Right forelimb (tissue), 1 donor: Measurements from ENCODE around the gene PIGZ.

Experiments
- DNase-seq: peaks from one replicate; pipeline ENCODE4 v3.0.0-alpha.2; 2018

Gene PIGZ

DNA sequence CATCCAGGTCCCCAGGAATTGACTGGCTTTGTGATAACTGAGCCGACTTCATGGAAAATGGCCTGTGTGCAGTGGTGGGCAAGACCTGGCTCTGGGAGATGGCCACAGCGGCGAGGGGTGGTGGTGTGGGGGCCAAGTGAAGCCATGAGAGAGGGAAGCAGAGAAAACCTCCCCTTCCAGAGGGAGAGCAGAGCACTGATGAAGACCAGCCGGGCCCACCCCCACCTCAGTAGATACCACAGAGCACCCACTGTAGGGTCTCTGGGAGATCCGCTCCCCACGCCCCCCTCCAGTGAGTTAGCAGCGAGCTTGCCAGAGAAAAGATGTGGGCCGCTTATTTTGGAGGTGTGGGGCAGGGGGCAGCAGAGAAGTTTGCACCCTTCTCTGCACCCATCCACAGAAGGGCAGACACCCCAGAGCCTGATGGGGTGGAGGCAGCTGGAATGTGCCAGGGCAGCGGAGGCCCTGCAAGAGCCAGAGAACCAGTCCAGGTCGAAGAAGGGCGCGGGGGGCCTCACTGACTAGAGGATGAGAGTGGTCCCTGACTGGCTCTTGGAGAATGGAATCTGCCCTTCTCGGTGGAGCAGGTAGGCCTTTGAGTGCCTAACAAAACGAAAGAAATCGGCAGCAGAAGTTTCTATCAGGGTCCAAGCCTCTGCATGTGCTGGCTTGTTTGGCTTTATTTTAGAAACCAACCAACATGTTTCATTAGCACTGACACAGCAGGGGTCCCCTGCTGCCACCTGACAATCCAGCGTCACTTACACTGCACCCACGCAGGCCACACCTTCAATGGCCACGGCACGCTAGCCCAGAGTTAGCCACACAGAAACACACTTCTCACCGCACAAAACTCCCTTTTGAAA, 32.7 kb upstream of the PIGZ start:
- DNase-seq: peak; percentile 43

DNA sequence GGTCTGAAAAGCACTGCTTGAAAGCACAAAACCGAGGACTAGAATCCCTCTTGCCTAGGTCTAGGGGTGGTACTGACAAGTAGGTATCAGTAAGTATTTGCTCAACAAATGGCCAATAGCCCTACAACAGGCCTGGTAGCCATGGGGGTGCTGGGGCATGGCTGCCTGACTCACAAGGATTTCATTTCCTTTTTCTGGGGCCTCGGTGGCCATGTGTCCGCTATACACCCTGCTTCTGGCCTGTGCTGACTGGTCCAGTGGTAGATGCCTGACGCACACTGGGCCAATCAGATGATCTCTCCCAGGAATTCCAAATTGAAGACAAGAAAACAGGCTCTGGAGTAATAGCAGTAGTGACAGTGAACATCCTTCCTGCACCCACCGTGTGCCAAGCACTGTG, 31.6 kb upstream of the PIGZ start:
- peak; percentile 34 for DNase-seq

DNA sequence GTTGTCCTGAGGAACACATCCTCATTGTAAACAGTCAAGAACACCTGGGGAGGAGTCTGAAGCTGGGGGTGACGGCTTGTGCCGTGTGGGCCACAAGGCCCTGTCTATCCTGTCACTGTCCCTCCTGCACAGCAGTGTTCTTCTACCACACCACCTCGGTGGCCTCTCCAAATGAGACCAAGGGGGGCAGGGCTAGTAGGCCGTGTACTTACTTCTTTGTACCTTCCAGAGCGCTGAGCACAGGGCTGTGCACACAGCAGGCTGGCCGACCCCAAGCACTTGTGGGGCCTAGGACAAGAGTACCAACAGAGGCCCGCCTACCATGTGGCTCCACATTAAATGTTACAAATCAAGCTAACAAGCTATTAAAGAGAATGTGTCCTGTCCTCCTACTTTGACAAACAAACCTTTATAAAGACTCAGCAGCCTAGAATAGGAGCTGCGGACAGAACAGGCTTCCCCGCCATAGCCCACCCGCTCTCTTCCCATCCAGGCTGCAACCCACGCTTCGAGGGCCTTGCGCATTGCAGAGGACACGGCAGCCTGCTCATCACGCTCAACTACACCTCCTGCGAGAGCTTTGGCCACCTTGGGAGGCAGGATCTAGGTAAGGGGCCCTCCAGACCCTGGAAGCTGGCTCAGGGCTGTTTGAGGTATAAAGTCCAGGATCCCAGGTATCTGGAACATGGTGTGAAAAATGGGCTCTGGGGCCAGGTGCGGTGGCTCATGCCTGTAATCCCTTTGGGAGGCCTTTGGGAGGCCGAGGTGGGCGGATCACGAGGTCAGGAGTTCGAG, 30.5 kb upstream of the PIGZ start:
- DNase-seq: no peak

DNA sequence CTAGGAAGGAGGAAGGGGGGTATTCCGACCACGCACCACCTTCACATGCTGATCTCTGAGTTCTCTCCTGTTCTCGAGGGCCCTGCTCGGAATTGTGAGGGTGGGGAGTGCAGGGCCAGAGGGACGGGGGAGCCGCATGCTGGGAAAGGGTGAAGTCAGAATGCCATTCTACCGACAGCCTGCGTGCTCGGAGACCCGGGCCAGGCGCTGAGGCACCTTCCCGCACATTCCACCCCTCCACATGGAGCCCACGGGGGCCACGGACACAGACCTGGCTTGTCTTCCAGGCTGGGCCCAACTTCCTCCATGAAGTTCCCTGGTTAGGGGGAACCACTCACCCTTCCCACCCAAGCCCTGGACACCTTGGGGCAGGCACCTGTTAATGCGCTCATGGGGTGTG, 28.7 kb upstream of the PIGZ start:
- no peak for DNase-seq

DNA sequence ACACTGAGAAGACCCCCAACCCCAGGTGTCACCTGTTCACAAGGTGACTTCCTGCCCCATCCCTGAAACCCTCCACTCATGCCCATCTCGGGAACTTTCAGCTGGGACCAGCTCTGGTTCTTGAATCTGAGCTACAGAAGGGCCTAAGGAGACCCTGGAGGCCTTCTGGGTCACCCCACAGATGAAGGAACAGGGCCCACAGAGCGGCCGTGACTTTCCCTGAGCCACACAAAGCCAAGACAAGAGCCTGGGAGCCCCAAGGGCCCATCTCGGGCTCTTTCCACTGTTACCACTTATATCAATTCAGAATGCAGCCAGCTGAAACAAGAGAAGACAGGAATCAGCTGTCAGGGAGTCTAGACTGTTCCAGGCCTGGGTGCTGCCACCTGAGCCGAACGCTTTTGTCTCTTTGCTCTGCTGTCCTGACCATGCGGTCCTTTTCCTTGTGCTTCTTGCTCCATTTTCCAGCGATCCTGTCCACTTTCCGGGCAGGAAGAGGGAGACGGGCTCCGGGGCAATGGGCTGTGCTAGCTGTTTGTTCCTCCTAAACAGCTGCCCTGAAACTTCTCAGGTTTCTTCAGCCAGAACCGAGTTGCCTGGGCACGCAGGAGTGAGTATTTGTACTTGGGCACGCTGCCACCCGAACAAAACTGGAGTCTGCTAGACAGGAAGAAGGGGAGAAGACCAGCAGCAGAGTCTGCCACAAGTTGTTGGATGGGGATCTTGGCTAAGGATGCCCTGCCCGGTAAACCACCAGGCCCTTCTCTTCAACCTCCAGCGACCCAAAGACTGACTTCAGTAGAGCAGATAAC, 28.0 kb upstream of the PIGZ start:
- DNase-seq: peak; percentile 39

DNA sequence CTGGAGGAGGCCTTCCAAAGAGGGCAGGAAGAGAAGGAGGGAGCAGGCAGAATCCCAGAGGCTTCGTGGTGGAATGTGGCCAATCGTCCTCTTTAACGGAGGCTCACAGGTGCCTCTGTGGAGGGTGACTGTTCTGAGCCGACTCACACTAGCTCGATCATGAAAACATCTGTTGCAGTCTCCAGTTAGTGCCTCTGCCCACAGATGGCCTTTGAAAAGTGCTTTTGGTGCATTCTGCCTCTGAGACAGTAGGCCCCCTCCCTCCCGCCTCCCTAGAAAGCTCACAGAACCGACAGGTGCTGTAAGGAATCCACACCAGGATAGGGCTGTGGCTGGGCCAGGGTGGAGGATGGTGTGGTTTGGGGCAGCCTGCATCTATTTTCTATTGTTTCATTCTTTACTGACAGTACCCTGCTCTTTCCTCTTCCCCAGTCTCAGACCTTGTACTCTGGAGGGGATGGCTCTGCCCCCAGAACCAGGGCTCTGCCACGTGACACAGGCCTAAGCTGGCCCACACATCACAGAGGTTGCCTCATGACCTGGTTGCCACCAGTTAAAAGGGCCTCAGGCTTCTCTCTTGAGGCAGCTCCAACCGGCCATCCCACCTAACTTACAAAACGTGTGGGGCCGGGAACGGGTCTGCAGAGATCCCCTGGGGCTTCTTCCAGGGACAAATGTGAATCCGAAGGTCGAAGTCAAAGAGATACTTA, 27.2 kb upstream of the PIGZ start:
- DNase-seq: peak; percentile 33

DNA sequence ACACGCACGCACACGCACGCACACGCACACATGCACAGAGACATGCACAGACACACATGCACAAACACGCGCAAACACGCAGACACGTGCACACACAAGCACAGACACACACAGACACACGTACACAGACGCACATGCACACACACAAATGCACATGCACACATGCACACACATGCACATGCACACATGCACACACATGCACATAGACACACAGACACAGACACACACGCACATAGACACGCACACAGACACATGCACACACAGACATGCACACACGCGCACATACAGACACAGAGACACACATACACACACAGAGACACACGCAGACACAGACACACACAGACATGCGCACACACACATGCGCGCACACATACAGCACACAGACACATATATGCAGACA, 26.4 kb upstream of the PIGZ start:
- no peak for DNase-seq

DNA sequence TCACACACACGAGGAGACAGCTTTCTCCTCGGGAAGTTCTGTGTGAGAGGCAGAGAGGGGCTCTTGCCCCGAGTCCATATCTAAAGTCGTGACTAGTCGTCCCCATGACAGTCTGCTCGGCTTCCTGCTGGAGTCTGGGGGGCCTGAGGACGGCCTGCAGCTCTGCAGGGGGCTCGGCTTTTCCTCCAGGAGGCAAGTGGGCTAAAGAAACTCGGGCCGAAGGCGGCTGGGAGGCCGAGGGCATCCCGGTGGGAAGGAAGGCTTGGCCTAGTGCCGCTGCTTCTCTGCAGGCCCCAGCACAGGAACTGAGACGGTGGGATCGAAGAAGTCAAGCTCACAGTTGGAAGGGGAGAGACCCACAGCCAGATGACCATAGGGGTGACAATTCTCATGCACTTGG, 25.4 kb upstream of the PIGZ start:
- DNase-seq: peak; percentile 13

DNA sequence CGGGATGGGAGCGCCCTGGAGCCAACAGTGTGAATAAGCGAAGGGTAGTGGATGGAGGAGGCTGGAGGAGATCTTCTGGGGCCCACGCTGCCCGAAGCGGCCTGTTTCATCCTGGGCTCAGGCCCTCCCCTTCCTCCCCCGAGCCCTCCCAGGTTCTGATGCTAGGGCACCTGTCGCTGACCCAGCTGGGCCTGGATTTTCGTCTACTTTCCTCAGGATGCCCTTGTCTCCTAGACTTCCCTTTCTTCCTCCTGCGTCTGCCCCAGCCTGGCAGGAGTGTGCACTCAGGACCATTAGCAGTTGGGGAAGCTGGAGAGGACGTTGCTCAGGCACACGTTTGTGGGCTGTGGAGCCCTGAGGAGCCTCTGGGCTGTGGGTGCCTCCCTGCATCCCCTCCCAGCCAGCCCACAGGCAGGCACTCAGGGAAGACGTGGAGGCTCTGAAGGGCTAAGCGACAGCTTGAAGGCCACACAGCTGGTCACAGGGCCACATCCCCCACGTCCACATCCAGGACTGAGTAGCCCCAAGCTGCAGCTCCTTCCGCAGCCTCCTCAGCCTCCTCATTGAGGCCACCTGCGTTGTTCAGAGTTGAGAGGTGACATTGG, 23.9 kb upstream of the PIGZ start:
- peak; percentile 16 for DNase-seq

DNA sequence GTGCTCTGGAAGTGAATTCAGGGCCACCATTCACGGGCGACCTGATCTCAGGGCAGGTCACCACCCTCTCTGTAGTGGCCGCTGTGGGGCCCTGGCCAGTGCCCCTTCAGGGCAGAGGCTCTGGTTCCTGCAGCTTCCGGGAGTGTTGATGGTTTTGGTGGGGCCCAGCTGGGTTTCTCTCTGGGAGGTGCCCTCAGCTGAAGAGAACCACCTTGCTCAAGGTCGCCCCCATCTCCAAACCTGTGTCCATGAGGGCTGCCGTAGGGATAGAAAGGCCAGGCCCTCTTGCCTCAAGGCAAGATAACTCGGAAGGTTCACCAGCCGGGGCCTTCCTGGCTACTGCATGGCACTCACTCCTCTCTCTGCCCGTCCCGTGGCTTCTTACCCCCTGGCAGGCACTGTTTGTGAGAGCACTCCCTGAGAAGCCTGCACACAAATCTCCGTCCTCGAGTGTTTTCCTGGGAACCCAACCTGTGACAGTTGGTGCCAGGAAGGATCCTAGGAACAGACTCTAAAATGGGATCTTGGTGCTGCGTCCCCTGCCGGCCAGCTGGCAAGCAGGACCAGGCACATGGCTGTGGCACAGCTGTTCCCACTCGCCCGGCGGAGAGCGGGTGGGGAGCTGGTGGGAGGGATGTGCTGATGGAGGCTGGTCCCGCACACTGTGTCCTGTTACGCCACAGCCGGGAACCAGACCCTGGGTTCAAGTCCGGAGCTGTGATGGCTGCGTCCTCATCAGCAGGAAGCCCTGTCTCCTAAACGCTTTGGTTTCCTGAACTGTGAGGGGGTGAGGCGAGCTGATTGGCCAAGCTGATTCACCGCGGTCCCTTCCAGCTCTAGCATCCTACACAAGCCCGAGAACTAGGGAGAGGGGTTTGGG, 23.2 kb upstream of the PIGZ start:
- DNase-seq: peak; percentile 41

DNA sequence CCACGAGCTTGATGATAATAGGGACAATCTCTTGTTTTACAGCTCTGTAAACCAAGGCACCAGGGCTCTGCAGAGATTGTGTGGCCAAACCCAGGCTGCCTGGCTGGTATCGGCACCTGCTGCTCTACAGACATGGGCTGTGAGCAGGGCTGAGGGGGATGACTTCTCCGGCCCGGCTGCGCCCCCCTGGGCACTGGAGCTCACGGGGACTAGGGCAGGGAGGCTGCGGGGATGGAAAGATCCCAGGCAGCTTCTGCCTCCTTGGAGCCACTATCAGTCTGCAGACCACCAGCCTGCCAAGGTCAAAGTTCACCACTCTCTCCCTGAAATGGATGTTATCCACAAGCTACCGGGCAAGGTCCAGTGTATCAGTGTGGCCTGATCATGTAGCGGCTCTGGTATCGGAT, 22.0 kb upstream of the PIGZ start:
- DNase-seq: peak; percentile 24

DNA sequence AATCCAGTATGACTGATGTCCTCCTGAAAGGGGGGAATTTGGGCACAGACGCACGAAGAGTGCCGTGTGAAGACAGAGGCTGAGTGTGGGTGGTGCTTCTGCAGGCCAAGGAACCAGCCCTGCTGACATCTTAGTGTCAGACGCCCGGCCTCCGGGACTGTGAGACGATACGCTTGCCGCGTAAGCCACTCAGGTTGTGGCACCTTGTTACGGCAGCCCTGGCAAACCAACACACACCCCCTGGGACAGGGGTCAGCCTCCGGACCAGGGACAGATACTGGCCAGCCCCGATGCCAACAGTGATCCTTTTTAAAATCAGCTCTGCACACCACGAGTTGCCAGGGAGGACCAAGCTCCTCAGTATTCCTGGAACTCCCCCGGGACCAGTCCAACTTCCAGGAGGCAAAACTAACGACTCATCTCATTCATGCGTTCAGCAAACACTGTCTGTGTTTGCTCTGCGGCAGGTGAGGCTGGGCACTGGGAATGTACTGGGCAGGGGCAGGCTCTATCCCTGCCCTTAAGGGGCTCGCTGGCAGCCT, 21.2 kb upstream of the PIGZ start:
- DNase-seq: peak; percentile 23

DNA sequence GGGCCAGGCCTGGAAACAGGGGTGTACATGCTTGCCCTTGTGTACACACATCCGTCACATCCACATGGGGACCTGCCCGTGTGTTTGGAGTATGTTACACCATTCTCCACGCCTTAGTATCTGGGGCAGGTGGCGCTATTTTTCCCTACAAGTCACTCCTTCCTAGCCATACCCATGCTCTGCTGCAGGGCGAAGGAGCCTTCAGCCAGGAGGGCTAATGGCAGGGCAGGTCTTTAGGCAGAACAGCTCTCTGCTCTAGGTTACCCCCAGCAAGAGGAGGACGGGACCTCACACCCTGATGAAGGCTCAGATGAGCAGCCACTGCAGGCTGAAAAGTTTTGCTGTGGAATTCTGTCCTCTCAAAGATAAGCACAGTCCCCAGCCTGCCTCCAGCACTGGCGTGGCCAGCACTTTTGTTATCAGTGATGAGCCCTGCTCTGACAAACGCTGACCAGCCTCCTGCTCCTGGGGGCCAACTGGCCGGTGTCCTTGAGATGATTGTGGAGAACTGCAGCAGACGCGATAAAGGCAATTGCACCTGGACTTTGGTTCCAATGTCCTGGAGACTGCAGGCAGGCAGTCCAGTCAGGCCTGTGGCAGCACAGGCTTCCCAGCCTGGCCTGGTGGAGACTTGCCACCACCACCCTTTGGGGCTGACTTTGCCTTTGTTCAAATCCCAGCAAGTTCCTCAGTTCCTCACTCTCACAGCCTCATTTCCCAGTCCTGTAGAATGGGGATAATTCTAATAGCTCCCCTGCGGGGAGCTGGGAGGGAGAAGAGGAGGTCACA, 19.8 kb upstream of the PIGZ start:
- DNase-seq: peak; percentile 34

DNA sequence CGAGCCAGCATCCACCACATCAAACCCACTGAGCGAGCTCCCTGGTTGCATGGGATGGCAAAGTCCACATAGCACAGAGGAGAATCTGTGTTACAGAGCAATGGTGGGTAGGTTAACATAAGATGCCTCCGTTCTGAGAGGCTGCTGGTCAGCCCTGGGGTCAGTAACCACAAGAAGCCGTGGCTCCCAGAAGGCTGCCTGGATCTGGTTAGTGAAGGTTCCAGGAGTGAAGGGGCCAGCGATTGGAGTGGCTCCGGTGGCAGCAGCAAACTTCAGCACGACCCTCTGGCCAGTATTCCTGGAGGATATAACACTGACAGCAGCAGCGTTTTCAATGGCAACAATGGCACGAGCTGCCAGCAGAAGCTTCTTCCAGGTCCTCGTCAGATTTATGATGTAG, 18.4 kb upstream of the PIGZ start:
- peak; percentile 17 for DNase-seq

DNA sequence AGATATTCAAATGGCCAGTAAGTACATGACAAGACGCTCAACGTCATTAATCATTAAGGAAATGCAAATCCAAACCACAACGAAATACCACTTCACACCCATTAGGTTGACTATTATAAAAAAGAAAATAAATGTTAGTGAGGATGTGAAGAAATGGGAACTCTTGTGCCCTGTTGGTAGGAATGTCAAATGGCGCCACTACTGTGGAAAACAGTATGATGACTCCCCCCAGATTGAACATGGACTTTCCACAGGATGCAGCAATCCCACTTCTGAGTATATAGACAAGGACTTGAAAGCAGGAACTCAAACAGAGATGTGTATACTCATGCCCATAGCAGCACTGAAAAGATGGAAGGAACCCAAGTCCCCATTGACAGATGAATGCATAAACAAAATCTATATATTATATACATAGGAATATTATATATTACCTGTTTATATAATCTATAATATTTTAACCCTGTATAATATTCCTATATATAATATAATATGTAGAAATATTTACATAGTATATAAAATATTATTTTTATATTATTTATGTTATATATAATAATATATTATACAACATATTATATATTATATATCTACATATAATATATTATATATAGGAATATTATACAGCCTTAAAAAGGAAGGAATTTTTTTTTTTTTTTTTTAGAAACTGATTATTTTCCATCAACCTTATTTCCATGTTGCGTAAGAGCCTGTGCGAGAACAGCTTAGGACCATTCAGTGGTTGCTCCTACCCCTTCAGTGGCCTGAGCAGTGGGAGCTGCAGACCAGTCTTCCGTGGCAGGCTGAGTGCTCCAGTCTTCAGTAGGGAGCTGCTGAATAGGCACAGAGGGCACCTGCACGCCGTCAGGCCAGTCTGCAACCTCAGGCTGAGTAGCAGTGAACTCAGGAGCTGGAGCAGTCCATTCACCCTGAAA, 17.6 kb upstream of the PIGZ start:
- DNase-seq: no peak

DNA sequence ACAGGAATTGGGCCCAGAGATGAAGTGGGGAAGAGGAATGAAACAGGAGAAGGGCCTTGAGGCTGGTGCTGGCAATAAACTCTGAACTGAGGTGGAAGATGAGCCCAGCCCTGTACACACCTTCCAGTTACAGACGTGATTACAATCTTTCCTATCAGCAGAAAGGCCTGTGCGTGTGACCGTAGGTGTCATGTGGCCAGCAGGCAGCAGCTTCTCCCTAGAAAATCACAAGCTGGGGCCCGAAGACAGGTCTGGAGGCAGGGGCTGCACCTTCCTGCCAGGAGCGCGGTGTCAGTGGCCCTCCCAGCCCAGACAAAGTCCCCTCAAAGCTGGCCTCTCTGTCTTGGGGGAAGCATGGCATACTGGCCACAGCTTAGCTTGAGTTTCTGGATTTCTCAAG, 16.7 kb upstream of the PIGZ start:
- DNase-seq: peak; percentile 23

DNA sequence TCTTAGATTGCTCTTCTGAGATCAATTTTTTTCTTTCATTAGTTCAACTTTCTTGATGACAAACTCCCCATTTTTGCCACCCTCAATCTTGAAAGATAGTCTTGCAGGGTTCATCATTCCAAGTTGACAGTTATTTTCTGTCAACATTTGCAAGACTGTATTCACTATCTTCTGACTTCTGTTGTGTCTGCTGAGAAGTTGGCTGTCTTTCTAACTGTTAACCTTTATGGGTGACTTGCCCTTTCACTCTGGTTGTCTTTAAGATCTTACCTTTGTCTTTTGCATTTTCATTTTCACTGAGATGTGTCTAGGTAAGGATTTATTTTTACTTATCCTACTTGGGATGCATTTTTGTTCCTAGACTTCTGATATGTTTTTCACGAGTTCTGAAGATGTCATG, 14.6 kb upstream of the PIGZ start:
- no peak for DNase-seq

DNA sequence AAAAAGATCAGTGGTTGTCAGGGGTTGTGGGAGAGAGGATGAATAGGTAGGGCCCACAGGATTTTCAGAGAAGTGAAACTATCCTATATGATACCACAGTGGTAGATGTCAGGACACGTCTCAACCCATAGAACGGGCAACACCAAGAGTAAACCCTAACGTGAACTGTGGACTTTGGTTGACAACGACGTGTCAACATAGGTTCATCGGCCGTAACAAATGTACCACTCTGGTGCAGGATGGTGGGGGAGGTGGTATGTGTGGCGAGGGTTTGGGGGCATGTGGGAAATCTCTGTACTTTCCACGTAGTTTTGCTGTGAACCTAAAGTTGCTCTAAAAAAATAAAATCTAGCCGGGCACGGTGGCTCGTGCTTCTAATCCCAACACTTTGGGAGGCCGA, 13.0 kb upstream of the PIGZ start:
- DNase-seq: no peak

DNA sequence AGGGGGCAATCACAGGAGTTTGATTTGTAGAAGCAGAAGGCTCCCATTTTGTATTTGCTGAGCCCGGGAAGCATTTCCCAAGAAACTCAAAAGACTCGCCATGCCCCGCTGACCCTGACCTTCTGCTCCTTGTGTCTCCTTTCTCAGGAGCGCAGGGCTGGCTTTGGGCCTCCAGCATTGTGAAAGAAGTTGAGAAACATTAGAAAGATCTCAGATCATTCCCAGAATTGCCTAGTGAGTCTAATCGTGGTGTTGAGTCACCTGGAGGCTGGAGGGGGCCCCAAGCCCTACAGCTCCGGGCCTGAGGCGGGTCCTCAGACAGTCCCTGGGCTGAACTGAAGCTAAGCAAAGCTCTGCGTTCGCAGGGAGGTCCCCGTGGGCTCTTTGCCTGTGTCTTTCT, 10.9 kb upstream of the PIGZ start:
- no peak for DNase-seq
